GM12872 (cell line): ENCODE measurements around the gene VPS13D.

ENCODE experiments used
- TF ChIP-seq, protein P1 (sequence below): IDR thresholded peaks from 3 replicates; pipeline ENCODE4 v1.5.1; 2011; ENCODE audit warnings: low read depth, mild to moderate bottlenecking, low read length, moderate library complexity; ENCODE audit not compliant: insufficient read depth

VPS13D gene

DNA sequence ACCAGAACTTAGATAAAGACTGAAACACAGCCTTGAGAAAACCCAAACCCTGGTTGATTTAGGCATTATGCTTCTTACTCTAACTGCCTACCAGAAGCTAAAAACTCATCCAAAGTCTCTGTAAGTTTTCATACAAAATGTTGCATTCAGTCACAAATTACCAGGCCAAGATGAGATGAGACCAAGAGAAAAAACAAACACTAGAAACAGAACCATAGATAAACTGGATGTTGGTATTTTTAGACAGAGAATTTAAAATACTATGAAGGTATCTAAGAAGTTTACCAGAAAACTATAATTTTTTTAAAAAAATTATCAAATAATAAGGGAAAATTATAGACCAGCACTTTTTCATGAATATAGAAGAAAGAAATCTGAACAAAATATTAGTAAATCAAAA, 180.5 kb downstream of the VPS13D start:
- TF ChIP-seq, protein P1, sequence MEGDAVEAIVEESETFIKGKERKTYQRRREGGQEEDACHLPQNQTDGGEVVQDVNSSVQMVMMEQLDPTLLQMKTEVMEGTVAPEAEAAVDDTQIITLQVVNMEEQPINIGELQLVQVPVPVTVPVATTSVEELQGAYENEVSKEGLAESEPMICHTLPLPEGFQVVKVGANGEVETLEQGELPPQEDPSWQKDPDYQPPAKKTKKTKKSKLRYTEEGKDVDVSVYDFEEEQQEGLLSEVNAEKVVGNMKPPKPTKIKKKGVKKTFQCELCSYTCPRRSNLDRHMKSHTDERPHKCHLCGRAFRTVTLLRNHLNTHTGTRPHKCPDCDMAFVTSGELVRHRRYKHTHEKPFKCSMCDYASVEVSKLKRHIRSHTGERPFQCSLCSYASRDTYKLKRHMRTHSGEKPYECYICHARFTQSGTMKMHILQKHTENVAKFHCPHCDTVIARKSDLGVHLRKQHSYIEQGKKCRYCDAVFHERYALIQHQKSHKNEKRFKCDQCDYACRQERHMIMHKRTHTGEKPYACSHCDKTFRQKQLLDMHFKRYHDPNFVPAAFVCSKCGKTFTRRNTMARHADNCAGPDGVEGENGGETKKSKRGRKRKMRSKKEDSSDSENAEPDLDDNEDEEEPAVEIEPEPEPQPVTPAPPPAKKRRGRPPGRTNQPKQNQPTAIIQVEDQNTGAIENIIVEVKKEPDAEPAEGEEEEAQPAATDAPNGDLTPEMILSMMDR, result no peak

DNA sequence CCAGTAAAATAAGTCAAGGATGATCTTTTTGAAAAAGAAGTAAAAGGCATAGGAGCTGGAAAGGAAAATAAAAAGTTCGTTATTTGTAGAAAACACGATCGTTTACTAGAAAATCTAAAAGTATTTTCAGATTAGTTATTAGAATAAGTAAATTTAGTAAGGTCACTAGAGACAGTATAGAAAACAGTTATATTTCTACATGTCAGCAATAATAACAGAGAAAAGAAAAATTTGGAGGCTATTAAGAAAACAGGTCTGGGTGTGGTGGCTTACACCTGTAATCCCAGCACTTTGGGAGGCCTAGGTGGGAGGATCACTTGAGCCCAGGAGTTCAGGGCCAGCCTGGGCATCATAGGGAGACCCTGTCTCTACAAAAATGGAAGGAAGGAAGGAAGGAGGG, 181.3 kb downstream of the VPS13D start:
- TF ChIP-seq, protein P1, result no peak

DNA sequence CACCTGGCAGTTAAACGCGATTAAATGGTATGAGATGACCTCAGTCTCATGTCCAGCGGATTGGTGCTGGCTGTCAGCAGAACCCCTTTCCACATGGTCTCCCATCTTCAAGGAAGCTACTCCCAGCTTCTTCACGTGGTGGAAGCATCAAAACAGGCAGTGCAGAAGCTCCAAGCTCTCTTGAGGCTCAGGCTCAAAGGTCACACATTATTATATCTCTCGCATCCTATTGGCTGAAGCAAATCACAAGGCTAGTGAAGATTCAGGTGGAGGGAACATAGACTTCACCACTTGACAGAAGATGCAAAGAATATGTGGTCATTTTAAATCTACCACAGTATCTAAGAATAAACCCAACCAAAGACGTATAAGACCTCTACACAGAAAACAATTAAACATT, 181.9 kb downstream of the VPS13D start:
- TF ChIP-seq, protein P1, result no peak

DNA sequence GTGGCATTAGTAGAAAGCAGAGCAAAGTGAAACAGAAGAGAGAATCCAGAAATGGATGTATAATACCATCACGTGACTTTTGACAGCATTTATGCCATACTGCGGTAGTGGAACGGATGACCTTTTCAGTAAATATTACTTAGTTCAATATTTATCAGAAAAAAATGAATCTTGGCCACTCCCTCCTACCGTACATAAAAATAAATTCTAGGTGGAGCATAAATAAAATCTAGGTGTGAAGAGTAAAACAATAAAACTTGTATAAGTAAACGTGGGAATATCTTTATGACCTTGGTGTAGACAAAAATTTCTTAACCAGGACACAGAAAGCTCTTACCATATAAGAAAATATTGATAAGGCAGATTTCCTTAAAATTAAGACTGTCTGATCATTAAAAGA, 182.6 kb downstream of the VPS13D start:
- TF ChIP-seq, protein P1, result no peak

DNA sequence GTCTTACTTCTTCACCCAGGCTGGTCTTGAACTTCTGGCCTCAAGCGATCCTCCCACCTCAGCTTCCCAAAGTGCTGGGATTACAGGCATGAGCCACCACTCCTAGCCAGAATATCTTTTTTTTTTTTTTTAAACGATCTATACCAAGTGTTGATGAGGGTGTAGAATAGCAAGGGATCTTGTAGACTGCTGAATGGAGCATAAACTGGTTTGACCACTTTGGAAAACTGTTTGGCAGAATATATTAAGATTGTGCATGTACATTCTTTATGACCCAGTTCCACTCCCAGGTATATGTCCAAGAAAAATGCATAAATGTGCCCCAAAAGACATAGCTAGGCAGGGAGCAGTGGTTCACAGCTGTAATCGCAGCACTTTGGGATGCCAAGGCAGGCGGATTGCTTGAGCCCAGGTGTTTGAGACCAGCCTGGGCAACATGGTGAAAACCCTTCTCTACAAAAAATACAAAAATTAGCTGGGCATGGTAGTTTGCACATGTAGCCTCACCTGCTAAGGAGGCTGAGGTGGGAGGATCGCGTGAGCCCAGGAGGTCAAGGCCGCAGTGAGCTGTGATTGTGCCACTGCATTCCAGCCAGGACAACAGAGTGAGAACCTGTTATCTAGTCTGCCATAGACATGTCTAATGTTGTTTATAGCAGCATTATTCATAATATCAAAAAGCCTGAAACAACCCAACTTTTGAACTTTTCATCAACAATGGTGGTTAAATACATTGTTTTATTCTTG, 184.0 kb downstream of the VPS13D start:
- TF ChIP-seq, protein P1, result no peak

DNA sequence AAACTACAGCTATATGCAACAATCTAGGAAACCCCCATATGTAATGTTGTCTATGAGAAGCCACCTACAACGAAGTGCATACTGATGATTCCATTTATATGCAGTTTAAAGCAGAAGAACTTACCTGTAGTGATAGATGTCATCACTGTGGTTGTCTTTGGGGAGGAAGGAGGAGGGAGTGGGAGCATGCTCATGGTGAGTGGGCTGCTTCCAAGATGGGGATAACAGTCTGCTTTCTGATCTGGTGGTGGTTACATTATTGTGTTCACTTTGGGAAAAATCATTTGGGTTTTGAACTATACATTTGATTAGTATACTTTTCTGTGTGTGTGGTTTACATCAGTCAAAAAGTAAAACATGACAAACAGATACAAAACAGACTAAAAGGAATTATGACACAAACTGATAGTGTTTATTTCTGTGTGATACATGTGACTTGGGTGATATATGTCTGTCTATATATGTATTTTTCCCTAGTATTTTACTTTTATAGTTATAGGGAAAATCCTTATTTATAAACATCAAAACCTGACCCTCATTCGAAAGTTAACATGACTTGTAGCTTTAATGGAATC, 184.7 kb downstream of the VPS13D start:
- TF ChIP-seq, protein P1, result no peak

DNA sequence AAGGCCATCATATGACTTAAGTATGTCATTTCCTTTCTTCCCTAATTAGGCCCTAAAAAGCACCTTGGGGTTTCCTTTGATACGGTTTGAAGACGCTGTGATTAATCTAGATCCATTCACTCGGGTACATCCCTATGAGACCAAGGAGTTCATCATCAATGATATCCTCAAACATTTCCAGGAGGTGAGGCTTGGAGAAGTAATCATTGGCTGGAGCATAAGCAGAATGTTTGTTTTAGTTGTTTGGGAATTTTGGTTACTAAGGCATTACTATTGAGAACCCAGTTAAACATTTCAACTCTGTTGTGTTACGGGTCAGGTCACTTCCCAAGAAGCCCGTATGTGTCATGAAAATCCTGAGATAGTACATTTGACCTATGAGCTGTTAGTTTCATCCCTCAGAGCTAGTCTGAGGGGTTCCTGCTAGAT, 185.2 kb downstream of the VPS13D start:
- TF ChIP-seq, protein P1, result no peak
